GM12874 (cell line): ENCODE measurements around the gene COL16A1.

Source experiments
- TF ChIP-seq, protein P1 (sequence below): IDR thresholded peaks from 2 replicates; pipeline ENCODE4 v1.5.1; 2011; ENCODE audit warnings: low read depth, mild to moderate bottlenecking, control low read depth, low read length, moderate library complexity; ENCODE audit not compliant: insufficient read depth

Gene COL16A1

DNA sequence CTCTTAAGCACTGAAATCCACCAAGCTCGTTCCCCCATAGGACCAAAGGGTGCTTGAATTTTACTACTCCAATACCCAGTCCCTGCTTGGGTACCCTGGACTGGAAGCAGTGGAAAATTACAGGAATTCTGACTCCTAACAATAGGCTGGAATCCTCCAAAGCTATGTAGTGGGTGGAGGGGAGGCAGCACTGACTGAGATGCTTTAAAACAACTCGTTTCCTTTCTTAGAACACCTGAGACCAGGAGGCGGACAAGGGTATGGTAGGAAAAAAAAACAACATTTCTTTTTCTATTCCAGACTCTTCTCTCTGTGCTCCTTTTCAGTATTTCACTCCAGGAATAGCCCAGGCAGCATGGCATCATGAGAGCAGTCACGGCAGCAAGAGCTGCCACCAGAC is 61.5 kb downstream of the COL16A1 start:
- TF ChIP-seq, protein P1, sequence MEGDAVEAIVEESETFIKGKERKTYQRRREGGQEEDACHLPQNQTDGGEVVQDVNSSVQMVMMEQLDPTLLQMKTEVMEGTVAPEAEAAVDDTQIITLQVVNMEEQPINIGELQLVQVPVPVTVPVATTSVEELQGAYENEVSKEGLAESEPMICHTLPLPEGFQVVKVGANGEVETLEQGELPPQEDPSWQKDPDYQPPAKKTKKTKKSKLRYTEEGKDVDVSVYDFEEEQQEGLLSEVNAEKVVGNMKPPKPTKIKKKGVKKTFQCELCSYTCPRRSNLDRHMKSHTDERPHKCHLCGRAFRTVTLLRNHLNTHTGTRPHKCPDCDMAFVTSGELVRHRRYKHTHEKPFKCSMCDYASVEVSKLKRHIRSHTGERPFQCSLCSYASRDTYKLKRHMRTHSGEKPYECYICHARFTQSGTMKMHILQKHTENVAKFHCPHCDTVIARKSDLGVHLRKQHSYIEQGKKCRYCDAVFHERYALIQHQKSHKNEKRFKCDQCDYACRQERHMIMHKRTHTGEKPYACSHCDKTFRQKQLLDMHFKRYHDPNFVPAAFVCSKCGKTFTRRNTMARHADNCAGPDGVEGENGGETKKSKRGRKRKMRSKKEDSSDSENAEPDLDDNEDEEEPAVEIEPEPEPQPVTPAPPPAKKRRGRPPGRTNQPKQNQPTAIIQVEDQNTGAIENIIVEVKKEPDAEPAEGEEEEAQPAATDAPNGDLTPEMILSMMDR: no peak

DNA sequence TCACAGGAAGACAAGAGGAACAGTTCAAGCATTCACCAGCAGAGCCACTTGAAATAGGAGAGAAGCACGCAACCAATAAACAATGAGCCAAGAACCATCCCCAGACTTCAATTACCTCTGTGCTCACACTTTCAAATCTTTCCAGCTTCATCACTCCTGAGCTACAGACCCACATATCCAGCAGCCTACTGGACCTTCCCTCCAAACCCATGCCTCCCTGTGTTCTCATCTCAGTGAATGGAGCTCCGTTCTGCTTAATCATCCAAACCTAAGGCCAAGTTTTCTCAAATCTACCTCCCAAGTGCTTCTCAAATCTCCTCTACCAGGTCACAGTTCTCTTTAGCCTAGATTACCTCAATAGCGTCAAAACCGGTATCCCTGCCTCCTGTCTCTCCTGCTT is 62.9 kb downstream of the COL16A1 start:
- TF ChIP-seq, protein P1: no peak

DNA sequence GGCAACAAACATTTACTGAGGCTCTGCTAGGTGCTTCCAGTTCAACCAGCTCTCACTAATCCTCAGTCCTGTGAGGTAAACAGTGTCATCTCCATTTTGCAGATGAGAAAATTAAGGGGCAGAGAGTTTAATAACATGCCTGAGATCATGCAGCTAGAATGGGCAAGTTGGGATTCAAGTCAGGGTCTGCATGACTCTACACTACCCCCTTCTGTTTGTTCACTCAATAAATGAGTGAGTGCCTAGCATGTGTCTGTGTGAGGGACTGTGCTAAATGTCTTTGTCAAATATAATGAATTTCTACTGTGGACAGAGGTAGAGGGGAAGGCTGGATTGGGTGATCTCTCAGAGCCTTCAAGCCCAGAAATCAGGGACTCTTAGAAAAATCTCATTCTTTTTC is 63.6 kb downstream of the COL16A1 start:
- TF ChIP-seq, protein P1: no peak

DNA sequence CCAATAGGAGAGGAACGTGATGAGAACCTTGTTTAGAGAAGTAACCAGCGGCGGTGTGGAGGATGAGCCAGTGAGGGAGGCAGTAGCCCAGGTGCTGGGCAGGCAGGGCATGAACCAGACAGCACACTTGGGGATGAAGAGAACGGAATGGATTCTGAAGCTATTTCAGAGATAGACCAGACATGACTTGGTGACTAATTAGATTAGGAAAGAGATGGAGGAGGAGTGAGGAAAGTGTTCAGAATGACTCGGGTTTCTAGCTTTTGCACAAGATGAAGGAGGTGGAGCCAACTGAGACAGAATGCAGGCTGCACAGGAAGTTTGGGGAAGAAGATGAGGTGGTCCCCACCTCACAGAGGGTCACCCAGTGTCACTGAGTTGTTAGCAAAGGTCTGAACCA is 64.3 kb downstream of the COL16A1 start:
- TF ChIP-seq, protein P1: no peak

DNA sequence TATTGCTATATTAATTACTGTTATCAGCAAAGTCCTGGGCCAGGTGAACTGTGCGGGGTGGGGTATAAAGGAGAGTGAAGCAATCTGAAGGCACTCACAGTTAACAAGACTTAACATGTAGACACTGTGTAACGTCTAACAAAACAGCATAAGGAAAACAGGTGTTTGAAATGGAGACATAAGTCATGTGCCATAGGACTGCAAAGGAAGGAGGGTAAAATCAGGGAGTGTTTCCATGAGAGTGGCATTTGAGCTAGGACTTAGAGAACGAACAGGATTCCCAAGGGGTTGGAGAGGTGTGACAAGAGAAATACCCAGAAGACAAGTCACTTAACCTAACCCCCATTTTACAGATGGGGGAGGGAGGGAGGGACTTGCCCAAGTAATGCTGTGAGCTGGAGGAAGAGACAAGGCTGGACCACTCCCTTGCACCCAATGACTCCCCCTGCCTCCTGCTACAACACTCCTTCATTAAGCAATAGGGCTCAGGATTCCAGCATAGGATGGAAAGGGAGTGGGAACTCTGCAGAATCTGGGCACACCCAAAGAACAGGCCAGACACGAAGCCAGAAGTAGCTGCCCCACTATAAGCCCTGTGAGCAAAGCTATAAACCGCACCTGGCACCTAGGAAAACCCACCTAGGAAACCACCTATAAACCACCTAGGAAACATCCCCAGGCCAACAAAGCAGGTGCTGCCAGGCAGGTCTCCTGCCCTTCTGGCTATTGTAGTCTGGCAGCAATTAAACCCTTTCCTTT is 65.7 kb downstream of the COL16A1 start:
- TF ChIP-seq, protein P1: no peak

DNA sequence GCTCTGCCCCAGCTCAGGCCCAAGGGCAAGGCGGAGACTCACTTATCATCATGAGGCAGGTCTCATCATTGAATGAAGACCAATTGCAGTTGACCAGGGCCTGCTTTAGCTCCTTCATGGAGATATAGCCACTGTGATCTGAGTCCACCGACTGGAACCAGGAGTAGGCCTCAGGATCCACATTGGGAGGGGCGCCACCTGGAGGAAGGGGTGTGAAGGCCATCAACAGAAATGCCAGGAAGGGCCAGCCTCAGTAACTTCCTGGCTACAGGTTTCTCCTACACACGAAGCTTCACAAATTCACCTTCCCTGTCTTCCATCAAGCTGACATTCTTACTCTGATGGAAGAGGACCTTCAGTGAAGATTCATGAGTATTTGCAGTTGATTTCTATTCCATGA is 70.7 kb downstream of the COL16A1 start:
- TF ChIP-seq, protein P1: peak; percentile 58

DNA sequence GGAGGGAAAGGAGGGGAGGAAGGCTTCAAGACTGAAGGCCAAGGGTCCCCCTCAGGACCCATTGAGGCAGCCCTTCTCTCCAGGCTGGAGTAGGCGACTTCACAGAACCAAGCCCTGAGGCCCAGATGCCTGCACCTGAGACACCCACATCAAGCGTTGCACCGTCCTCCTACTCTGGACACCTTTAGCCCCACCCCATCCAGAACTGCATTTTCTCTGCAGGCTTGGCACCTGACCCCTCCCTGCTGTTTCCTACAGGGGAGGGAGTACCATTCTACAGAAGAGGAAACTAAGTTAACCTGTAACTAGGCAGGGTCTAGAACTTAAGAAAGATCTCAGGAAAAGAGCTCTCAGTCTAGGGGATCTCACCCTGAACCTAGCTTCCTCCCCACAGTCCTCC is 71.2 kb downstream of the COL16A1 start:
- TF ChIP-seq, protein P1: no peak
